Measurements from ENCODE around the gene PARG.

GRCh38 chr10:49833168-49833567 lies 108.7 kb downstream of the PARG start:
- no peak for TF ChIP-seq CTCF (conservative IDR thresholded peaks at IDR 0.05; ENCODE audit: low read length)
- no peak for TF ChIP-seq EZH2phosphoT487 (IDR thresholded peaks at IDR 0.05; ENCODE audit: borderline replicate concordance)

Data from Loucy (cell line).